Caco-2 (cell line): ENCODE measurements around the gene PPT2. TPM values are rescaled to one million over a fixed set of nuclear protein-coding genes. Genes with fewer than 3 reads are reported as not detected.

Experiments used
- BruUV-seq: library from RNA; stranded (reverse); fragments of 400-500 nt; replicated peaks from 2 replicates; lab custom pipeline; 2021; lab: Mats Ljungman, UMichigan
- CTCF ChIA-PET: fragments of 300-600 bp; sonication (Branson Sonifier 250); formaldehyde crosslinking; loops from one replicate; lab custom pipeline; 2022; ENCODE audit warnings: antibody characterized with exemption; lab: Charles Lee
- POLR2A ChIA-PET: fragments of 300-600 bp; sonication (Branson Sonifier 250); formaldehyde crosslinking; loops from one replicate; lab custom pipeline; 2022; ENCODE audit warnings: antibody characterized with exemption; lab: Charles Lee
- DNase-seq, 2 experiments: peaks; one replicate each; pipeline versions ENCODE4 v3.0.0 to v3.0.0-alpha.2; 2020 to 2022
- H3K27me3 ChIP-seq: replicated peaks from 2 replicates; pipeline ENCODE4 v1.6.0; 2011; ENCODE audit warnings: low read length; ENCODE audit not compliant: control insufficient read depth, insufficient read depth
- H3K36me3 ChIP-seq: 2 replicates; pipeline ENCODE4 v1.5.1; 2011; ENCODE audit warnings: low read length; ENCODE audit not compliant: control insufficient read depth, insufficient read depth
- H3K4me1 ChIP-seq: fragments of 250-450 bp; sonication (Bioruptor Pico); 2 replicates; pipeline ENCODE4 v1.5.1; 2020; ENCODE audit warnings: mild to moderate bottlenecking
- H3K4me3 ChIP-seq: 2 replicates; pipeline ENCODE4 v1.5.1; 2011; ENCODE audit warnings: low read depth, mild to moderate bottlenecking, control low read depth, low read length
- H3K9me3 ChIP-seq: fragments of 250-450 bp; sonication (Bioruptor Pico); 2 replicates; pipeline ENCODE4 v1.5.1; 2020; ENCODE audit warnings: mild to moderate bottlenecking, moderate library complexity
- H3K27ac Mint-ChIP-seq: one replicate; pipeline ENCODE4 v1.8.0; 2022; ENCODE audit warnings: mixed read lengths; ENCODE audit not compliant: unreplicated experiment
- H3K27me3 Mint-ChIP-seq: one replicate; pipeline ENCODE4 v1.8.0; 2022; ENCODE audit warnings: mixed read lengths; ENCODE audit not compliant: insufficient read depth, unreplicated experiment
- H3K36me3 Mint-ChIP-seq: one replicate; pipeline ENCODE4 v1.8.0; 2022; ENCODE audit warnings: mild to moderate bottlenecking, mixed read lengths; ENCODE audit not compliant: insufficient read depth, unreplicated experiment
- H3K4me1 Mint-ChIP-seq: one replicate; pipeline ENCODE4 v1.8.0; 2022; ENCODE audit warnings: low read depth, mixed read lengths; ENCODE audit not compliant: unreplicated experiment
- H3K4me3 Mint-ChIP-seq: one replicate; pipeline ENCODE4 v1.8.0; 2022; ENCODE audit warnings: mild to moderate bottlenecking, moderate library complexity, mixed read lengths; ENCODE audit not compliant: unreplicated experiment
- H3K9me3 Mint-ChIP-seq: one replicate; pipeline ENCODE4 v1.8.0; 2022; ENCODE audit warnings: mixed read lengths; ENCODE audit not compliant: unreplicated experiment
- CTCF ChIP-seq, 2 experiments: fragments of 200-600 bp in 1 of 2; IDR thresholded peaks; 1 replicate in 1 of 2; 2 replicates in 1 of 2; pipeline versions ENCODE4 v1.5.1 to v1.8.0; 2011 to 2022; ENCODE audit warnings: antibody characterized with exemption in 1 of 2, control low read depth in 1 of 2, inconsistent platforms in 1 of 2, low read depth in 1 of 2, low read length in 1 of 2, mild to moderate bottlenecking in 1 of 2, moderate library complexity in 1 of 2; ENCODE audit not compliant: insufficient read depth in 1 of 2, severe bottlenecking in 1 of 2, unreplicated experiment in 1 of 2
- intact Hi-C: fragments of 100-400 bp; cut with micrococcal nuclease; formaldehyde crosslinking; loops from one replicate; pipeline ENCODE4 v1.10.0; 2022; ENCODE audit not compliant: unreplicated experiment
- total RNA-seq: library from RNA; stranded (reverse); gene quantifications from 2 replicates; pipeline ENCODE4 v1.2.3, GENCODE V29; 2022

The PPT2 gene
- total RNA-seq, 1 experiment from 2014 or later: 80.8 TPM

GRCh38 chr6:32132110-32132509 lies 21.8 kb upstream of the PPT2 start:
- H3K9me3 ChIP-seq: no peaks in the 10 kb centered on the region
- Mint-ChIP-seq H3K4me1 (peaks cover 14% of the 10 kb centered on the region), H3K9me3 (no peaks in the 10 kb centered on the region), H3K36me3 (peaks cover 17% of the 10 kb centered on the region), H3K27ac (no peak overlapping the region), H3K27me3 (no peaks in the 10 kb centered on the region), H3K4me3 (peak overlapping the region; percentile 44)
- H3K4me3 ChIP-seq: no peak overlapping the region
- H3K4me1 ChIP-seq: peaks cover 13% of the 10 kb centered on the region
- ChIA-PET POLR2A (interaction anchor here (1.0 kb wide), 1 partner anchor 12 kb away, joined by 3 read pairs; no protein-coding TSS in a partner anchor), CTCF (no interaction called here)
- DNase-seq: no peak
- no peaks in the 10 kb centered on the region for H3K27me3 ChIP-seq
- no TSS peak for BruUV-seq
- intact Hi-C loops: no loop called here
- no peaks in the 10 kb centered on the region for H3K36me3 ChIP-seq
- no peak for TF ChIP-seq CTCF (IDR thresholded peaks at IDR 0.05; ENCODE audit: insufficient read depth in 1 of 2, low read depth in 1 of 2, low read length in 1 of 2, severe bottlenecking in 1 of 2, unreplicated experiment in 1 of 2)

- Mint-ChIP-seq H3K4me1 (peaks cover 18% of the 10 kb centered on the region), H3K4me3 (no peak overlapping the region), H3K36me3 (peaks cover 10% of the 10 kb centered on the region), H3K27ac (no peak overlapping the region), H3K9me3 (no peaks in the 10 kb centered on the region), H3K27me3 (no peaks in the 10 kb centered on the region)
- no peak overlapping the region for H3K4me3 ChIP-seq
- intact Hi-C loops: no loop called here
- peaks cover 5% of the 10 kb centered on the region; the same call in 1 of the 2 replicates for H3K4me1 ChIP-seq
- H3K36me3 ChIP-seq: no peaks in the 10 kb centered on the region
- no peak for TF ChIP-seq CTCF (IDR thresholded peaks at IDR 0.05; ENCODE audit: insufficient read depth in 1 of 2, low read depth in 1 of 2, low read length in 1 of 2, severe bottlenecking in 1 of 2, unreplicated experiment in 1 of 2)
- CTCF ChIA-PET: no interaction called here
- H3K9me3 ChIP-seq: no peaks in the 10 kb centered on the region
- no peaks in the 10 kb centered on the region for H3K27me3 ChIP-seq
- POLR2A ChIA-PET: no interaction called here
- no TSS peak for BruUV-seq
- no peak for DNase-seq
Observed at GRCh38 chr6:32133786-32134185, 20.2 kb upstream of the PPT2 start.

- Mint-ChIP-seq H3K27me3 (no peaks in the 10 kb centered on the region), H3K4me1 (peaks cover 24% of the 10 kb centered on the region), H3K36me3 (peaks cover 16% of the 10 kb centered on the region), H3K9me3 (no peaks in the 10 kb centered on the region), H3K27ac (no peak overlapping the region), H3K4me3 (no peak overlapping the region)
- no TSS peak for BruUV-seq
- ChIA-PET CTCF (no interaction called here), POLR2A (no interaction called here)
- Histone ChIP-seq H3K4me1 (peaks cover 25% of the 10 kb centered on the region), H3K4me3 (no peak overlapping the region), H3K36me3 (no peaks in the 10 kb centered on the region), H3K9me3 (no peaks in the 10 kb centered on the region), H3K27me3 (no peaks in the 10 kb centered on the region)
- intact Hi-C loops: no loop called here
- no peak for DNase-seq
- no peak for TF ChIP-seq CTCF (IDR thresholded peaks at IDR 0.05; ENCODE audit: insufficient read depth in 1 of 2, low read depth in 1 of 2, low read length in 1 of 2, severe bottlenecking in 1 of 2, unreplicated experiment in 1 of 2)
Observed at GRCh38 chr6:32137454-32137853, 16.5 kb upstream of the PPT2 start.
